A549 (cell line): ENCODE results near the gene LEMD1.

Experiments used
- MAFK ChIP-seq: fragments of 450-650 bp; IDR thresholded peaks from 2 replicates; pipeline ENCODE4 v1.6.1; 2014; ENCODE audit not compliant: partially characterized antibody
- USF2 ChIP-seq: fragments of 450-650 bp; IDR thresholded peaks from 2 replicates; pipeline ENCODE4 v1.6.1; 2014; ENCODE audit warnings: antibody characterized with exemption

GRCh38 chr1:205450448-205450847 is 28.6 kb upstream of the LEMD1 start:
- TF ChIP-seq MAFK (no peak), USF2 (no peak)
